Keratinocyte (primary cell): ENCODE measurements around the gene MARCHF10. TPM values are rescaled to one million over a fixed set of nuclear protein-coding genes. Genes with fewer than 3 reads are reported as not detected.

Source experiments
- DNase-seq: peaks from one replicate; pipeline ENCODE4 v3.0.0-alpha.2; 2011; ENCODE audit warnings: low read depth, missing footprints, low spot score
- FAIRE-seq: peaks from 2 replicates; lab custom pipeline; 2011; peaks lifted over from hg19 to GRCh38; lab: Jason Lieb, UNC
- H2AFZ ChIP-seq: 2 replicates; pipeline ENCODE4 v1.6.0; 2012; ENCODE audit warnings: low read length, control low read depth, inconsistent platforms; ENCODE audit not compliant: control insufficient read depth
- H3K27ac ChIP-seq: 2 replicates; pipeline ENCODE4 v1.5.1; 2011; ENCODE audit warnings: low read length; ENCODE audit not compliant: control insufficient read depth, insufficient read depth
- H3K27me3 ChIP-seq: 3 replicates; pipeline ENCODE4 v1.6.0; 2011; ENCODE audit warnings: low read length; ENCODE audit not compliant: control insufficient read depth, insufficient read depth; ENCODE audit errors: extremely low read depth
- H3K36me3 ChIP-seq, 2 experiments: 2 replicates in 1 of 2; 3 replicates in 1 of 2; pipeline ENCODE4 v1.5.1; 2011; ENCODE audit warnings: low read length in 2 of 2, mild to moderate bottlenecking in 1 of 2; ENCODE audit not compliant: control insufficient read depth in 2 of 2, insufficient read depth in 2 of 2; ENCODE audit errors: extremely low read depth in 1 of 2
- H3K4me1 ChIP-seq: 3 replicates; pipeline ENCODE4 v1.5.1; 2011; ENCODE audit warnings: low read length; ENCODE audit not compliant: control insufficient read depth, insufficient read depth; ENCODE audit errors: extremely low read depth
- H3K4me2 ChIP-seq: 3 replicates; pipeline ENCODE4 v1.6.0; 2011; ENCODE audit warnings: low read depth, low read length; ENCODE audit not compliant: control insufficient read depth, insufficient read depth; ENCODE audit errors: extremely low read depth
- H3K4me3 ChIP-seq, 3 experiments: fragments of 200-600 bp in 1 of 3; sonication (generic) in 1 of 3; 2 replicates in 2 of 3; 3 replicates in 1 of 3; pipeline ENCODE4 v1.5.1; 2011 to 2016; ENCODE audit warnings: low read length in 3 of 3, mild to moderate bottlenecking in 3 of 3, control low read depth in 2 of 3, inconsistent platforms in 1 of 3, low read depth in 1 of 3, mixed read lengths in 1 of 3, mixed run types in 1 of 3, moderate library complexity in 1 of 3; ENCODE audit not compliant: control insufficient read depth in 2 of 3, insufficient read depth in 2 of 3; ENCODE audit errors: extremely low read depth in 1 of 3
- H3K79me2 ChIP-seq: 2 replicates; pipeline ENCODE4 v1.6.0; 2012; ENCODE audit warnings: low read length; ENCODE audit not compliant: control insufficient read depth, insufficient read depth
- H3K9ac ChIP-seq: 3 replicates; pipeline ENCODE4 v1.6.0; 2011; ENCODE audit warnings: low read length; ENCODE audit not compliant: control insufficient read depth, insufficient read depth; ENCODE audit errors: extremely low read depth
- H3K9me1 ChIP-seq: 3 replicates; pipeline ENCODE4 v1.6.0; 2011; ENCODE audit warnings: low read length; ENCODE audit not compliant: control insufficient read depth, insufficient read depth; ENCODE audit errors: extremely low read depth
- H3K9me3 ChIP-seq: 2 replicates; pipeline ENCODE4 v1.5.1; 2012; ENCODE audit warnings: low read depth, low read length; ENCODE audit not compliant: control insufficient read depth
- H4K20me1 ChIP-seq: 3 replicates; pipeline ENCODE4 v1.6.0; 2011; ENCODE audit warnings: low read length; ENCODE audit not compliant: control insufficient read depth, insufficient read depth; ENCODE audit errors: extremely low read depth
- EZH2 ChIP-seq: IDR thresholded peaks from one replicate; pipeline ENCODE4 v1.6.1; 2012; ENCODE audit warnings: inconsistent platforms, mild to moderate bottlenecking, low read length, moderate library complexity
- dilution Hi-C: fragments of 300-500 bp; cut with MboI; formaldehyde crosslinking; loops from one replicate; pipeline ENCODE4 v1.7.0; 2020; ENCODE audit warnings: low sequenced_read_pairs; ENCODE audit not compliant: extremely low pct_ligation_motif_present
- polyA plus RNA-seq, 5 experiments: library from polyadenylated mRNA; depleted of rRNA in 3 of 5; stranded (reverse) in 3 of 5; stranded (forward) in 1 of 5; unstranded in 1 of 5; fragments of >200 nt; gene quantifications; 1 replicate in 1 of 5; 2 replicates in 3 of 5; 3 replicates in 1 of 5; pipeline versions ENCODE4 v1.2.1 to v1.2.3, GENCODE V29; 2011 to 2012; ENCODE audit warnings: missing spikeins in 2 of 5, low read depth in 1 of 5, low replicate concordance in 1 of 5
- TF ChIP-seq, protein P1 (sequence below), 3 experiments: IDR thresholded peaks in 1 of 3; conservative IDR thresholded peaks in 1 of 3; optimal IDR thresholded peaks in 1 of 3; 2 replicates in 2 of 3; 3 replicates in 1 of 3; pipeline versions ENCODE3 to v1.5.1; 2011; ENCODE audit warnings: low read length in 3 of 3, mild to moderate bottlenecking in 3 of 3, moderate library complexity in 2 of 3, control low read depth in 1 of 3, inconsistent platforms in 1 of 3; ENCODE audit not compliant: insufficient read depth in 2 of 3; ENCODE audit errors: extremely low read depth in 1 of 3

MARCHF10 gene
- polyA plus RNA-seq, 1 donor (not counting 4 experiments of a cell fraction or from before 2014, with no cell fraction given) = not detected

DNA sequence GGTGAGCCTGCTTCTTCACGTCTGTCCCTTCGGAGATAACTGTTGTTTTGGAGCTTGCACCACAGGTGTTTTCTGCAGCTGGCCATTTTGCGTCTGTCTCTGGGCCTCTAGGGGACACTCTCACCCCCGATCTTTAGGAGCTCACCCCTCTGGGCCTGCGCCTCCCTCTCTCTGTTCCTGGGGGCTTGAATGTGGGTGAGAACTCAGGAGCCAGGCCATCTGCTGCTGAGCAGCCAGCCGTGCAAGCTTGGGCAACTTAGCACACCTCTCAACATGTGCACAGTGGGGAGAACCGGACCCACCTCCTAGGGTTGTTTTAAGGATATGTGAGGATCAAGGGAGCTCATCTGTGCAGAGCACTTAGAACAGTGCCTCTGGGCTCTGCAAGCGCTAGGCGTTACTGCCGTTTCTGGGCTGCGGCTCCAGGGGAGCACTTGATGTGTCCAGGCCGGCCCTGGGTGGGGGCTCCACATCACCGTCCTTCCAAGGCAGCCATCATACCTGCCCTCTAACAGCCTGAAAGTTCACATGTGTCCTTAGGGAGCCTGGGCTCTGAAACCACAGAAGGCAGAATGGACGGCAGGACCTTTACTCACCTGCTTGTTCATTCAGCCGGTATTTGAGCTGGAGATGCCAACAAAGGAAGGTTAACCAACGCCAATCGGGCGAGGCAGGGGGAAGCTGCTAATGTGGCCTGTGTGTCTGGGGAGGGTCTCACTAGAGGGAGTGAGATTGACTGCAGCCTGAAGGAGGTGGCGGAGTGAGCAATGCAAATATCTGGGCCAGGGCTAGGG, 114.3 kb downstream of the MARCHF10 start:
- TF ChIP-seq, protein P1, sequence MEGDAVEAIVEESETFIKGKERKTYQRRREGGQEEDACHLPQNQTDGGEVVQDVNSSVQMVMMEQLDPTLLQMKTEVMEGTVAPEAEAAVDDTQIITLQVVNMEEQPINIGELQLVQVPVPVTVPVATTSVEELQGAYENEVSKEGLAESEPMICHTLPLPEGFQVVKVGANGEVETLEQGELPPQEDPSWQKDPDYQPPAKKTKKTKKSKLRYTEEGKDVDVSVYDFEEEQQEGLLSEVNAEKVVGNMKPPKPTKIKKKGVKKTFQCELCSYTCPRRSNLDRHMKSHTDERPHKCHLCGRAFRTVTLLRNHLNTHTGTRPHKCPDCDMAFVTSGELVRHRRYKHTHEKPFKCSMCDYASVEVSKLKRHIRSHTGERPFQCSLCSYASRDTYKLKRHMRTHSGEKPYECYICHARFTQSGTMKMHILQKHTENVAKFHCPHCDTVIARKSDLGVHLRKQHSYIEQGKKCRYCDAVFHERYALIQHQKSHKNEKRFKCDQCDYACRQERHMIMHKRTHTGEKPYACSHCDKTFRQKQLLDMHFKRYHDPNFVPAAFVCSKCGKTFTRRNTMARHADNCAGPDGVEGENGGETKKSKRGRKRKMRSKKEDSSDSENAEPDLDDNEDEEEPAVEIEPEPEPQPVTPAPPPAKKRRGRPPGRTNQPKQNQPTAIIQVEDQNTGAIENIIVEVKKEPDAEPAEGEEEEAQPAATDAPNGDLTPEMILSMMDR (optimal IDR thresholded peaks at IDR 0.05 in 1 of 3, IDR thresholded peaks at IDR 0.05 in 1 of 3, conservative IDR thresholded peaks at IDR 0.05 in 1 of 3; ENCODE audit: extremely low read depth in 1 of 3, insufficient read depth in 2 of 3, low read length in 3 of 3) = peak in 1 of 3 experiments; percentile 27
- no peak for TF ChIP-seq EZH2
- Histone ChIP-seq H3K36me3 (peaks cover 8 to 9% of the 10 kb centered on the region in 2 experiments), H3K79me2 (no peaks in the 10 kb centered on the region), H3K9me1 (no peaks in the 10 kb centered on the region), H3K27me3 (no peaks in the 10 kb centered on the region), H3K4me1 (peaks cover 21% of the 10 kb centered on the region), H3K9ac (no peak overlapping the region), H3K9me3 (no peaks in the 10 kb centered on the region), H3K4me2 (peak overlapping the region; percentile 25), H2AFZ (no peak overlapping the region), H4K20me1 (no peaks in the 10 kb centered on the region), H3K27ac (no peak overlapping the region), H3K4me3 (no peak overlapping the region)
- DNase-seq (no peak), FAIRE-seq (peak; percentile 86)
- dilution Hi-C loops = no loop called here

DNA sequence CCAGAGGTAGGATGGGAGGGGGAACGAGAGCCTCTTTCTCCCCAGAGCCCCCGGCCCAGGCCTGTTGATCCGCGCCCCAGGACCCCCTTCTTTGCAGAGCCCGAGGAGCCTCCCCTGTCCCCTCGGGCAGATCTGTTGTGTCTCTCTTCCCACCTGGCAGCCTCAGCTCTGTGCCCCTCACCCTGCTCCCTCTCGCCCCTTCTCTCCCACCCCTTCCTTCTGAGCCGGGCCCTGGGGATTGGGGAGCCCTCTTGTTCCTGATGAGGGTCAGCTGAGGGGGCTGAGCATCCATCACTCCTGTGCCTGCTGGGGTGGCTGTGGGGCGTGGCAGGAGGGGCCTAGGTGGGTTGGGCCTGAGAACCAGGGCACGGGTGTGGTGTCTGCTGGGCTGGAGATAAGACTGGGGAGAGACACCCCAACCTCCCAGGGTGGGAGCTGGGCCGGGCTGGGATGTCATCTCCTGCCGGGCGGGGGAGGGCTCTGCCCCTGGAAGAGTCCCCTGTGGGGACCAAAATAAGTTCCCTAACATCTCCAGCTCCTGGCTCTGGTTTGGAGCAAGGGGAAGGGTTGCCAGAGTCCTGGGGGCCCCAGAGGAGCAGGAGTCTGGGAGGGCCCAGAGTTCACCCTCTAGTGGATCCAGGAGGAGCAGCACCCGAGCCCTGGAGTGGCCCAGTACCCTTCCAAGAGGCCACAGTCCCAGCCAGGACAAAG, 115.2 kb downstream of the MARCHF10 start:
- H3K9me1 ChIP-seq = no peaks in the 10 kb centered on the region
- H4K20me1 ChIP-seq = no peaks in the 10 kb centered on the region
- no peak overlapping the region for H3K4me2 ChIP-seq
- peaks cover 8 to 12% of the 10 kb centered on the region in 2 experiments for H3K36me3 ChIP-seq
- H2AFZ ChIP-seq = no peak overlapping the region
- peaks cover 21% of the 10 kb centered on the region for H3K4me1 ChIP-seq
- no peak overlapping the region for H3K4me3 ChIP-seq
- DNase-seq = no peak
- no peak for FAIRE-seq
- no peak overlapping the region for H3K9ac ChIP-seq
- TF ChIP-seq, protein P1 (optimal IDR thresholded peaks at IDR 0.05 in 1 of 3, IDR thresholded peaks at IDR 0.05 in 1 of 3, conservative IDR thresholded peaks at IDR 0.05 in 1 of 3; ENCODE audit: extremely low read depth in 1 of 3, insufficient read depth in 2 of 3, low read length in 3 of 3) = peak; percentile 48 to 77 (median 51)
- TF ChIP-seq EZH2 = no peak
- dilution Hi-C loops = no loop called here
- no peak overlapping the region for H3K27ac ChIP-seq
- H3K9me3 ChIP-seq = no peaks in the 10 kb centered on the region
- no peaks in the 10 kb centered on the region for H3K27me3 ChIP-seq
- no peaks in the 10 kb centered on the region for H3K79me2 ChIP-seq
